PC-3 (cell line): ENCODE measurements around the gene LAMA2. TPM values are rescaled to one million over a fixed set of nuclear protein-coding genes. Genes with fewer than 3 reads are reported as not detected.

Experiments used
- ATAC-seq: fragments of 200-7000 bp; cut with Tn5 transposase; 2 replicates; pipeline ENCODE4 v1.9.1; 2020; ENCODE audit warnings: mild to moderate bottlenecking, moderate library complexity
- BruUV-seq: library from RNA; stranded (reverse); fragments of 400-500 nt; replicated peaks from 2 replicates; lab custom pipeline; 2021; lab: Mats Ljungman, UMichigan
- CTCF ChIA-PET: fragments of 300-600 bp; sonication (Branson Sonifier 250); formaldehyde crosslinking; loops from one replicate; lab custom pipeline; 2022; ENCODE audit warnings: antibody characterized with exemption; lab: Charles Lee
- POLR2A ChIA-PET: fragments of 300-600 bp; sonication (Branson Sonifier 250); formaldehyde crosslinking; loops from one replicate; lab custom pipeline; 2022; ENCODE audit warnings: antibody characterized with exemption; ENCODE audit not compliant: unreplicated experiment; lab: Charles Lee
- DNase-seq: peaks from one replicate; pipeline ENCODE4 v3.0.0-alpha.2; 2015
- H2AFZ ChIP-seq: fragments of 300-600 bp; sonication (generic); 2 replicates; pipeline ENCODE4 v1.6.0; 2016; ENCODE audit warnings: antibody characterized with exemption, low read length
- H3F3A ChIP-seq: fragments of 300-600 bp; sonication (generic); one replicate; pipeline ENCODE4 v1.6.0; 2017; ENCODE audit warnings: antibody characterized with exemption, low read length, control low read depth, mild to moderate bottlenecking; ENCODE audit not compliant: unreplicated experiment
- H3K27ac ChIP-seq: fragments of 300-600 bp; sonication (generic); 2 replicates; pipeline ENCODE4 v1.5.1; 2016; ENCODE audit warnings: mild to moderate bottlenecking, low read length
- H3K27me3 ChIP-seq: fragments of 300-600 bp; sonication (generic); 2 replicates; pipeline ENCODE4 v1.6.1; 2016; ENCODE audit warnings: low read length, mixed read lengths
- H3K36me3 ChIP-seq: fragments of 300-600 bp; sonication (generic); 2 replicates; pipeline ENCODE4 v1.6.1; 2016; ENCODE audit warnings: low read depth, mixed run types, low read length, mixed read lengths
- H3K4me1 ChIP-seq: fragments of 300-600 bp; sonication (generic); 2 replicates; pipeline ENCODE4 v1.5.1; 2016; ENCODE audit warnings: low read length; ENCODE audit not compliant: insufficient read depth
- H3K4me2 ChIP-seq: fragments of 300-600 bp; sonication (generic); 2 replicates; pipeline ENCODE4 v1.6.0; 2016; ENCODE audit warnings: low read length
- H3K4me3 ChIP-seq: fragments of 300-600 bp; sonication (generic); 2 replicates; pipeline ENCODE4 v1.5.1; 2016; ENCODE audit warnings: mild to moderate bottlenecking, low read length, mixed read lengths
- H3K79me2 ChIP-seq: fragments of 300-600 bp; sonication (generic); 2 replicates; pipeline ENCODE4 v1.6.1; 2017; ENCODE audit warnings: low read length, mixed read lengths
- H3K9ac ChIP-seq: fragments of 300-600 bp; sonication (generic); 2 replicates; pipeline ENCODE4 v1.6.0; 2016; ENCODE audit warnings: mild to moderate bottlenecking, low read length
- H3K9me2 ChIP-seq: fragments of 300-600 bp; sonication (generic); replicated peaks from 2 replicates; pipeline ENCODE4 v1.6.1; 2016; ENCODE audit warnings: mixed run types, low read length, mixed read lengths
- H3K9me3 ChIP-seq: fragments of 300-600 bp; sonication (generic); 2 replicates; pipeline ENCODE4 v1.6.1; 2016; ENCODE audit warnings: low read length, mixed read lengths
- H4K20me1 ChIP-seq: fragments of 300-600 bp; sonication (generic); 2 replicates; pipeline ENCODE4 v1.6.1; 2016; ENCODE audit warnings: low read length, mixed read lengths
- EZH2 ChIP-seq: fragments of 300-600 bp; sonication (generic); IDR thresholded peaks from one replicate; pipeline ENCODE4 v1.6.1; 2017; ENCODE audit warnings: antibody characterized with exemption, mild to moderate bottlenecking, low read length; ENCODE audit not compliant: unreplicated experiment
- EZH2phosphoT487 ChIP-seq: fragments of 300-600 bp; sonication (generic); IDR thresholded peaks from 2 replicates; pipeline ENCODE4 v1.6.1; 2018; ENCODE audit warnings: mild to moderate bottlenecking, antibody characterized with exemption, low read length, borderline replicate concordance
- intact Hi-C: fragments of 100-400 bp; cut with micrococcal nuclease; formaldehyde crosslinking; loops from 2 replicates; pipeline ENCODE4 v1.9.0; 2023
- total RNA-seq: library from RNA; depleted of rRNA; stranded (reverse); fragments of >200 nt; gene quantifications from 2 replicates; pipeline ENCODE4 v1.2.3, GENCODE V29; 2014
- TF ChIP-seq, protein P1 (sequence below): fragments of 300-600 bp; sonication (generic); conservative IDR thresholded peaks from 2 replicates; pipeline ENCODE4 v1.5.1; 2017; ENCODE audit warnings: antibody characterized with exemption, low read depth, mild to moderate bottlenecking, low read length

Gene LAMA2
- total RNA-seq, 1 experiment from 2014 or later, result 0.22 TPM

DNA sequence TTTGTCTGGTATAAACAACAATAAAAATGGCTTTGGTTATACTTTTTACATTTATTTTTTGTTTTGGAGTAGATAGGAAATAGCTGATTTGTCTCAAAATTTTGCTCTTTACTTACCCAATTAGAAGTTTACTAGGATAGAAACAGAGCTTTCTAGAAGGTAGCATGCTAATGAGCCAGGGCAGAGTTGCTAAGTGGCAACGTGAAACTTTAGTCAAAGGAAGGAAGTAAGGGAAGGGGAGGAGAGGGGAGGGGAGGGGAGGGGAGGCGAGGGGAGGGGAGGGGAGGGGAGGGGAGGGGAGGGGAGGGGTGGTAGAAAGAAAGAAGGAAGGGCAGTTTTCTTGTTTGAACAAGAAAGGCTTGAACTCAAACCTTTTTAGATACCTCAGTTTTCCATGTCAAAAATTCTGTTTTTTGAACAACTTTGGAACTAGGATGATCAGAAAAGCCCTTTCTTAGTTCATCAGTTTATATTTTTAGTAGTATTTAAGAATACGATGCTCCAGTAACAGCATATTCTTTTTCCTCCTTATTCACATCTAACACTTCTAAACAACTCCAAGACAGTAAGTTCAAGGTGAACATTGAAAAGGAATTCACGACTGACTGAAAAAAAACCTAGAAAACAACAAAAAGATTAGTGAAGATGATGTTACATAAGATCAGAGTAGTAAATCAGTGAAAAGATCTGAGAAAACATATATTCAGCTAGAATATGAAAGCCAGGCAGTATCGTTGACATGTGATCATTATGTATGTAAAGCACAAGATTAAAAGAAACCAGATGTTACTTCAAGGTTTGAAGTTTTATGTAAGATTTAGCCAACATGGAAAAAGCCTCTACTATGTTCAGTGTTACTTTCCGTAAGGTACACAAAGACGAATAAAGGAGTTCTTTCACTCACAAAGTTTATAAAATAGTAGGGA is 563.6 kb downstream of the LAMA2 start:
- H3K79me2 ChIP-seq, result no peaks in the 10 kb centered on the region
- H3K9ac ChIP-seq, result no peak overlapping the region
- ATAC-seq (no peak), DNase-seq (no peak)
- H3K4me1 ChIP-seq, result no peaks in the 10 kb centered on the region
- no peaks in the 10 kb centered on the region for H3K36me3 ChIP-seq
- H2AFZ ChIP-seq, result no peak overlapping the region
- intact Hi-C loops, result no loop called here
- BruUV-seq, result no TSS peak
- TF ChIP-seq EZH2, result no peak
- no peak for TF ChIP-seq EZH2phosphoT487
- TF ChIP-seq, protein P1, sequence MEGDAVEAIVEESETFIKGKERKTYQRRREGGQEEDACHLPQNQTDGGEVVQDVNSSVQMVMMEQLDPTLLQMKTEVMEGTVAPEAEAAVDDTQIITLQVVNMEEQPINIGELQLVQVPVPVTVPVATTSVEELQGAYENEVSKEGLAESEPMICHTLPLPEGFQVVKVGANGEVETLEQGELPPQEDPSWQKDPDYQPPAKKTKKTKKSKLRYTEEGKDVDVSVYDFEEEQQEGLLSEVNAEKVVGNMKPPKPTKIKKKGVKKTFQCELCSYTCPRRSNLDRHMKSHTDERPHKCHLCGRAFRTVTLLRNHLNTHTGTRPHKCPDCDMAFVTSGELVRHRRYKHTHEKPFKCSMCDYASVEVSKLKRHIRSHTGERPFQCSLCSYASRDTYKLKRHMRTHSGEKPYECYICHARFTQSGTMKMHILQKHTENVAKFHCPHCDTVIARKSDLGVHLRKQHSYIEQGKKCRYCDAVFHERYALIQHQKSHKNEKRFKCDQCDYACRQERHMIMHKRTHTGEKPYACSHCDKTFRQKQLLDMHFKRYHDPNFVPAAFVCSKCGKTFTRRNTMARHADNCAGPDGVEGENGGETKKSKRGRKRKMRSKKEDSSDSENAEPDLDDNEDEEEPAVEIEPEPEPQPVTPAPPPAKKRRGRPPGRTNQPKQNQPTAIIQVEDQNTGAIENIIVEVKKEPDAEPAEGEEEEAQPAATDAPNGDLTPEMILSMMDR, result no peak
- no peaks in the 10 kb centered on the region for H3K27me3 ChIP-seq
- H3K9me3 ChIP-seq, result no peaks in the 10 kb centered on the region
- H4K20me1 ChIP-seq, result no peaks in the 10 kb centered on the region
- POLR2A ChIA-PET, result no interaction called here
- no peaks in the 10 kb centered on the region for H3K9me2 ChIP-seq
- H3K27ac ChIP-seq, result no peak overlapping the region
- no peak overlapping the region for H3K4me2 ChIP-seq
- H3F3A ChIP-seq, result no peaks in the 10 kb centered on the region
- CTCF ChIA-PET, result no interaction called here
- no peak overlapping the region for H3K4me3 ChIP-seq

GRCh38 chr6:129447198-129447565 is 564.2 kb downstream of the LAMA2 start:
- ATAC-seq, result no peak
- Histone ChIP-seq H3K79me2 (no peaks in the 10 kb centered on the region), H3K4me2 (no peak overlapping the region), H4K20me1 (no peaks in the 10 kb centered on the region), H3F3A (no peaks in the 10 kb centered on the region), H3K9ac (no peak overlapping the region), H3K27me3 (no peaks in the 10 kb centered on the region), H3K9me3 (no peaks in the 10 kb centered on the region), H3K4me1 (no peaks in the 10 kb centered on the region), H3K36me3 (no peaks in the 10 kb centered on the region), H3K9me2 (no peaks in the 10 kb centered on the region), H2AFZ (no peak overlapping the region), H3K4me3 (no peak overlapping the region), H3K27ac (no peak overlapping the region)
- intact Hi-C loops, result no loop called here
- TF ChIP-seq EZH2, result no peak
- TF ChIP-seq, protein P1, result no peak
- no peak for TF ChIP-seq EZH2phosphoT487
- BruUV-seq, result no TSS peak
- DNase-seq, result no peak
- ChIA-PET POLR2A (no interaction called here), CTCF (no interaction called here)

DNA sequence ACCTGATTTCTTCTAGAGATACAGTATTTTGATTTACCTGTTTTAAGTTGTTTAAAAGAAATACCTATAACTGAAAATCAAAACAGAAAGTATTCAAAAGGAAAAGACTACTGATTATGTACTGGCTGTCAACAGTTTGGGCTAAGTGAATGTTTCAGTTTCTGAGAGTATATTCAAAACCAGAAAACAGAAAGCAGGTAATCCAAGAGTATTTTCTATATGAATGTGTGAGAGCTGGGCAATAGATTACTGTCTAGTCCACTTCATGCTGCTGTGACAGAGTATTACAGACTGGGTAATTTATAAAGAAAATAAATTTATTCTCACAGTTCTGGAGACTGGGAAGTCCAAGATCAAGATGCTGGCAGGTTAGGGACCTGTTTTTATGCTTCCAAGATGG is 566.0 kb downstream of the LAMA2 start:
- DNase-seq, result no peak
- no peak overlapping the region for H2AFZ ChIP-seq
- H4K20me1 ChIP-seq, result no peaks in the 10 kb centered on the region
- POLR2A ChIA-PET, result no interaction called here
- H3F3A ChIP-seq, result no peaks in the 10 kb centered on the region
- no peaks in the 10 kb centered on the region for H3K9me2 ChIP-seq
- H3K4me2 ChIP-seq, result no peak overlapping the region
- no TSS peak for BruUV-seq
- H3K79me2 ChIP-seq, result no peaks in the 10 kb centered on the region
- CTCF ChIA-PET, result no interaction called here
- intact Hi-C loops, result no loop called here
- no peaks in the 10 kb centered on the region for H3K4me1 ChIP-seq
- ATAC-seq, result no peak
- TF ChIP-seq, protein P1, result no peak
- TF ChIP-seq EZH2phosphoT487, result no peak
- no peak for TF ChIP-seq EZH2
- H3K27me3 ChIP-seq, result no peaks in the 10 kb centered on the region
- H3K9ac ChIP-seq, result no peak overlapping the region
- no peaks in the 10 kb centered on the region for H3K36me3 ChIP-seq
- H3K9me3 ChIP-seq, result no peaks in the 10 kb centered on the region
- no peak overlapping the region for H3K4me3 ChIP-seq
- no peak overlapping the region for H3K27ac ChIP-seq
